GM12878 (cell line): ENCODE results near the gene JADE2. TPM values are rescaled to one million over a fixed set of nuclear protein-coding genes. Genes with fewer than 3 reads are reported as not detected.

ENCODE experiments used
- ATAC-seq: fragments of 200-7000 bp; cut with Tn5 transposase; 3 replicates; pipeline ENCODE4 v1.9.1; 2020; ENCODE audit warnings: mild to moderate bottlenecking, moderate library complexity
- BruUV-seq: library from RNA; stranded (reverse); fragments of 400-500 nt; replicated peaks from 2 replicates; lab custom pipeline; 2021; lab: Mats Ljungman, UMichigan
- CTCF ChIA-PET: fragments of 300-600 bp; sonication (Branson Sonifier 250); formaldehyde crosslinking; extraction: SDS; loops from one replicate; lab custom pipeline; 2021; ENCODE audit warnings: inconsistent platforms; lab: Yijun Ruan, JAX
- POLR2A ChIA-PET: fragments of 350-600 bp; formaldehyde crosslinking; extraction: SDS; loops from one replicate; lab custom pipeline; 2021; ENCODE audit warnings: inconsistent platforms; lab: Charles Lee
- RAD21 ChIA-PET: fragments of 300-600 bp; sonication (Branson Sonifier 250); formaldehyde crosslinking; loops from one replicate; lab custom pipeline; 2023; ENCODE audit warnings: antibody characterized with exemption; ENCODE audit not compliant: unreplicated experiment; lab: Charles Lee
- SMC1A ChIA-PET: fragments of 300-600 bp; sonication (Branson Sonifier 250); formaldehyde crosslinking; loops from one replicate; lab custom pipeline; 2023; ENCODE audit not compliant: unreplicated experiment, uncharacterized antibody; lab: Charles Lee
- DNase-seq: peaks from one replicate; pipeline ENCODE4 v3.0.0-alpha.2; 2011; ENCODE audit warnings: low read depth, low spot score
- FAIRE-seq: peaks from 3 replicates; lab custom pipeline; 2011; peaks lifted over from hg19 to GRCh38; lab: Jason Lieb, UNC
- H2AFZ ChIP-seq: 2 replicates; pipeline ENCODE4 v1.6.0; 2011; ENCODE audit warnings: low read depth, low read length, control low read depth; ENCODE audit not compliant: control insufficient read depth
- H3K27ac ChIP-seq: 2 replicates; pipeline ENCODE4 v1.5.1; 2011; ENCODE audit warnings: control low read depth; ENCODE audit not compliant: control insufficient read depth, insufficient read depth
- H3K27me3 ChIP-seq, 2 experiments: replicated peaks in 1 of 2; 2 replicates each; pipeline versions ENCODE4 v1.6.0 to v1.6.1; 2011; ENCODE audit warnings: low read length in 1 of 2; ENCODE audit not compliant: control insufficient read depth in 2 of 2, insufficient read depth in 2 of 2
- H3K36me3 ChIP-seq, 2 experiments: 2 replicates each; pipeline ENCODE4 v1.5.1; 2011; ENCODE audit warnings: low read length in 1 of 2; ENCODE audit not compliant: control insufficient read depth in 2 of 2, insufficient read depth in 2 of 2
- H3K4me1 ChIP-seq: 2 replicates; pipeline ENCODE4 v1.6.1; 2011; ENCODE audit warnings: mild to moderate bottlenecking, low read length, moderate library complexity, mixed read lengths; ENCODE audit not compliant: control insufficient read depth, insufficient read depth
- H3K4me2 ChIP-seq: 2 replicates; pipeline ENCODE4 v1.6.0; 2011; ENCODE audit warnings: control low read depth; ENCODE audit not compliant: control insufficient read depth, insufficient read depth
- H3K4me3 ChIP-seq: fragments of 200-600 bp; sonication (generic); 2 replicates; pipeline ENCODE4 v1.5.1; 2016
- H3K79me2 ChIP-seq: 2 replicates; pipeline ENCODE4 v1.6.0; 2011; ENCODE audit warnings: low read length; ENCODE audit not compliant: control insufficient read depth, insufficient read depth
- H3K9ac ChIP-seq: 2 replicates; pipeline ENCODE4 v1.8.0; 2011; ENCODE audit warnings: low read length, control low read depth, mixed read lengths; ENCODE audit not compliant: control insufficient read depth, insufficient read depth
- H3K9me3 ChIP-seq: replicated peaks from 3 replicates; pipeline ENCODE4 v1.5.1; 2011; ENCODE audit warnings: mild to moderate bottlenecking, low read length; ENCODE audit not compliant: control insufficient read depth, insufficient read depth
- H4K20me1 ChIP-seq: 2 replicates; pipeline ENCODE4 v1.6.0; 2011; ENCODE audit not compliant: control insufficient read depth, insufficient read depth
- HDGF ChIP-seq: fragments of 450-650 bp; IDR thresholded peaks from 2 replicates; pipeline ENCODE4 v1.6.1; 2016; ENCODE audit warnings: antibody characterized with exemption
- IKZF2 ChIP-seq, 2 experiments: fragments of 450-650 bp; IDR thresholded peaks; 2 replicates each; pipeline ENCODE4 v1.6.1; 2017; ENCODE audit warnings: mild to moderate bottlenecking in 2 of 2, moderate library complexity in 2 of 2
- MYC ChIP-seq: IDR thresholded peaks from 2 replicates; pipeline ENCODE4 v1.6.1; 2011; ENCODE audit warnings: mild to moderate bottlenecking, low read length, moderate library complexity, inconsistent platforms; ENCODE audit not compliant: insufficient read depth, insufficient replicate concordance, insufficient read length, severe bottlenecking
- RAD51 ChIP-seq: fragments of 450-650 bp; IDR thresholded peaks from 2 replicates; pipeline ENCODE4 v1.6.1; 2016; ENCODE audit warnings: moderate library complexity, mild to moderate bottlenecking, inconsistent platforms
- SIN3A ChIP-seq: IDR thresholded peaks from 2 replicates; pipeline ENCODE4 v1.6.1; 2012; ENCODE audit warnings: low read depth, low read length, improper control_type of control experiment
- SREBF1 ChIP-seq: IDR thresholded peaks from 2 replicates; pipeline ENCODE4 v1.6.1; 2012; ENCODE audit warnings: mild to moderate bottlenecking, low read length
- STAT1 ChIP-seq: fragments of 450-650 bp; conservative IDR thresholded peaks from 2 replicates; pipeline ENCODE4 v1.6.1; 2014; ENCODE audit warnings: antibody characterized with exemption, mild to moderate bottlenecking
- TAF1 ChIP-seq: IDR thresholded peaks from 2 replicates; pipeline ENCODE4 v1.6.1; 2011; ENCODE audit warnings: mild to moderate bottlenecking, low read depth, low read length, borderline replicate concordance
- ZNF384 ChIP-seq: IDR thresholded peaks from 2 replicates; pipeline ENCODE4 v1.6.1; 2012; ENCODE audit warnings: low read depth, mild to moderate bottlenecking, low read length, improper control_type of control experiment, borderline replicate concordance
- WGBS: methylation state at CpG from one replicate; pipeline ENCODE4 v1.1.6; 2016; ENCODE audit warnings: low lambda C conversion rate; ENCODE audit not compliant: insufficient replicate concordance, insufficient coverage; ENCODE audit errors: missing lambda C conversion rate; 5-methylcytosine and 5-hydroxymethylcytosine counted together
- in situ Hi-C: fragments of 300-500 bp; cut with MboI; formaldehyde crosslinking; loops from 9 replicates; pipeline ENCODE4 v1.14.3; 2018; ENCODE audit warnings: mixed read lengths
- intact Hi-C: fragments of 100-400 bp; cut with micrococcal nuclease; formaldehyde crosslinking; loops from one replicate; pipeline ENCODE4 v1.14.2; 2022; ENCODE audit not compliant: unreplicated experiment
- polyA plus RNA-seq, 11 experiments: library from polyadenylated mRNA; depleted of rRNA in 4 of 11; unstranded in 6 of 11; stranded (reverse) in 5 of 11; fragments of >200 nt; fragmentation: Nextera tagmentation in 4 of 11; fragmentation: Illumina TruSeq in 1 of 11; extraction: Ambion mirVana in 4 of 11; extraction: Trizol in 1 of 11; gene quantifications; 1 replicate in 1 of 11; 2 replicates in 10 of 11; pipeline versions ENCODE4 v1.2.1 to v1.2.3, GENCODE V29; 2011 to 2016; ENCODE audit warnings: inconsistent platforms in 2 of 11, missing spikeins in 2 of 11, low read depth in 1 of 11
- total RNA-seq, 4 experiments: library from RNA; depleted of rRNA in 3 of 4; stranded (reverse); fragments of >200 nt in 3 of 4; fragmentation: Illumina TruSeq in 1 of 4; extraction: Trizol in 1 of 4; gene quantifications; 2 replicates each; pipeline versions ENCODE4 v1.2.1 to v1.2.3, GENCODE V29; 2013 to 2021

The JADE2 gene
- total and polyA plus RNA-seq, 10 of the 15 experiments (the other 5 are each of a cell fraction or from before 2014, with no cell fraction given), result 1.5 to 67.0 (median 22.4) TPM

GRCh38 chr5:134568337-134568700 is 42.8 kb downstream of the JADE2 start:
- no peak for FAIRE-seq
- no peak for TF ChIP-seq IKZF2 (IDR thresholded peaks at IDR 0.05)
- TF ChIP-seq RAD51, result no peak
- no peak for TF ChIP-seq SREBF1
- TF ChIP-seq, all 136 proteins: peak for 0
- no peaks in the 10 kb centered on the region for H3K79me2 ChIP-seq
- H3K27ac ChIP-seq, result no peak overlapping the region
- ChIA-PET POLR2A (no interaction called here), RAD21 (no interaction called here), SMC1A (interaction anchor here (0.8 kb wide), 1 partner anchor 176 kb away, joined by 3 read pairs; no protein-coding TSS in a partner anchor), CTCF (no interaction called here)
- peaks cover 3% of the 10 kb centered on the region; the same call in 1 of the 2 replicates for H3K4me1 ChIP-seq
- in situ Hi-C loops, result no loop called here
- H3K4me2 ChIP-seq, result no peak overlapping the region
- intact Hi-C loops, result no loop called here
- no peaks in the 10 kb centered on the region; the same call in 1 of the 2 replicates for H4K20me1 ChIP-seq
- H3K27me3 ChIP-seq, result no peaks in the 10 kb centered on the region
- ATAC-seq (no peak), DNase-seq (no peak)
- H2AFZ ChIP-seq, result no peak overlapping the region
- H3K9ac ChIP-seq, result no peak overlapping the region
- no TSS peak for BruUV-seq
- no peaks in the 10 kb centered on the region for H3K9me3 ChIP-seq
- no peak overlapping the region for H3K4me3 ChIP-seq
- peaks cover 29 to 72% of the 10 kb centered on the region in 2 experiments; a peak in 3 of 4 replicates for H3K36me3 ChIP-seq
- WGBS, result 70% methylated on average over 5 of the region's 5 CpGs

- Histone ChIP-seq H3K9me3 (no peaks in the 10 kb centered on the region), H3K27me3 (no peaks in the 10 kb centered on the region), H2AFZ (no peak overlapping the region), H3K4me3 (no peak overlapping the region), H3K36me3 (peaks cover 34 to 72% of the 10 kb centered on the region in 2 experiments; a peak in 3 of 4 replicates), H3K4me1 (peaks cover 3% of the 10 kb centered on the region; the same call in 1 of the 2 replicates), H3K9ac (no peak overlapping the region), H3K4me2 (no peak overlapping the region), H3K79me2 (no peaks in the 10 kb centered on the region), H3K27ac (no peak overlapping the region), H4K20me1 (no peaks in the 10 kb centered on the region; the same call in 1 of the 2 replicates)
- no peak for FAIRE-seq
- CTCF ChIA-PET, result no interaction called here
- POLR2A ChIA-PET, result no interaction called here
- in situ Hi-C loops, result no loop called here
- no peak for TF ChIP-seq STAT1
- TF ChIP-seq ZNF384, result no peak
- TF ChIP-seq MYC, result no peak
- no peak for TF ChIP-seq SIN3A
- no peak for TF ChIP-seq TAF1
- TF ChIP-seq HDGF, result no peak
- intact Hi-C loops, result no loop called here
- RAD21 ChIA-PET, result no interaction called here
- no peak for ATAC-seq
- SMC1A ChIA-PET, result interaction anchor here (0.8 kb wide), 1 partner anchor 177 kb away, joined by 3 read pairs; no protein-coding TSS in a partner anchor
- BruUV-seq, result no TSS peak
- DNase-seq, result no peak
- 91% methylated on average over 24 of the region's 24 CpGs for WGBS
Measured at GRCh38 chr5:134568761-134569695, 43.6 kb downstream of the JADE2 start.
